Measurements from ENCODE around the gene DDX31. TPM values are rescaled to one million over a fixed set of nuclear protein-coding genes. Genes with fewer than 3 reads are reported as not detected.
"Not testable (repeated sequence)": the region's sequence is repeated elsewhere in the genome, so short reads cannot be mapped to it uniquely, and the experiment has no call there.

DDX31 gene
- polyA plus RNA-seq = 12.3 TPM
- long read RNA-seq, donor 1 = 0 reads
- long read RNA-seq, donor 2 = 0 reads
- long read RNA-seq, donor 3 = 0 reads
- long read RNA-seq, donor 4 = 0 reads
- long read RNA-seq, donor 5, full-length matches to known transcripts = 1 of 1 reads
- long read RNA-seq, donor 5, partial matches to known transcripts = 0 of 1 reads
- long read RNA-seq, donor 5, other reads (novel, unspliced or antisense) = 0 of 1 reads
- long read RNA-seq, donor 6, full-length matches to known transcripts = 1 of 1 reads
- long read RNA-seq, donor 6, partial matches to known transcripts = 0 of 1 reads
- long read RNA-seq, donor 6, other reads (novel, unspliced or antisense) = 0 of 1 reads
- long read RNA-seq, donor 7, partial matches to known transcripts = 0 of 5 reads
- long read RNA-seq, donor 7, other reads (novel, unspliced or antisense) = 5 of 5 reads
- long read RNA-seq, donor 8, full-length matches to known transcripts = 1 of 1 reads
- long read RNA-seq, donor 8, partial matches to known transcripts = 0 of 1 reads
- long read RNA-seq, donor 8, other reads (novel, unspliced or antisense) = 0 of 1 reads
- long read RNA-seq, donor 9, full-length matches to known transcripts = 2 of 2 reads
- long read RNA-seq, donor 9, partial matches to known transcripts = 0 of 2 reads
- long read RNA-seq, donor 9, other reads (novel, unspliced or antisense) = 0 of 2 reads
- long read RNA-seq, donor 10, full-length matches to known transcripts = 1 of 1 reads
- long read RNA-seq, donor 10, partial matches to known transcripts = 0 of 1 reads
- long read RNA-seq, donor 10, other reads (novel, unspliced or antisense) = 0 of 1 reads
- long read RNA-seq, donor 11, full-length matches to known transcripts = 1 of 1 reads
- long read RNA-seq, donor 11, partial matches to known transcripts = 0 of 1 reads
- long read RNA-seq, donor 11, other reads (novel, unspliced or antisense) = 0 of 1 reads

DNA sequence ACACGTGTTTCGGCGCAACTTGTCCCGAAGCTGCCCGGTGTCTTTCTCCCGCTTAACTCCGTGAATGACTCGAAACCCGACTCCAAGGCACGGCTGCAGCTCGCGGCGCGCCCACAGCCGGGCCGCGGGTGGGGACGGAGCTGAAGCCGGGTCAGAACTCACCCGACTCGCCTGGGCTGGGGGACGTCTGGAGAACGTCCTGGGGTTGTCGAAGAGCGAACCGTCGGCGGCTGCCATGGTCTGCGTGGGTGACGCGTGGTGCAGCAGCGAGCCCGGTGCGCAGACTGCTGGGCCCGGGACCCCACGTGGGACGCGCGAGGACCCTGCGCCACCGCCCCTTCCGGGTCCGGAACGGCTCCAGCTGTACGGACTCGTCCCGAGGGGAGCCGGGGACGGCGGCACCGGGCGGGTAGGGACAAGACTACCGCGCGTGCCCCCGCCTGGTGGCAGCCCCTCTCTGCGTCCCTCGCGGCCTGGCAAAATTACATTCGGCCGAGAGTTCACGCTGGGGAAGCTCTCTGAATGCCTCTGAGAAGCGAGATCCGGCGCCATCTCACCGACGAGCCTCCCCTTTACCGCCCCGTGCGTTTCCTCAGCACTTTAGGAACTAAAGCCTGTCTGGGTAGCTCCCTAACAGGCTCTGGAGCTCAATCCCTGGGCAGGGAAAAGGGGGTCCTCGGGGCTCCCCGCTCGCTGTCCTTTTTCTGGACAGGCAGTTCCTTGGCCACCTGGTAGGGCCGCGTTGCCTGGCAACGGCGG lies at the start of gene DDX31:
Gene DDX31 (minus strand): TSS at position 286 of the 759 bp plus-strand sequence. CDS start 49 bp downstream, at position 237.
- WGBS (ENCODE audit: insufficient coverage, low lambda C conversion rate) = no CpG with 5 or more reads among the region's 77 CpGs
- peak within 1 kb of the TSS; percentile 100 for H3K27ac ChIP-seq (ENCODE audit: low read length)
- H3K4me1 ChIP-seq (ENCODE audit: control insufficient read depth, insufficient read depth, low read length) = peaks cover 10% of the 10 kb centered on the region
- peaks cover 2% of the 10 kb centered on the region for H3K36me3 ChIP-seq (ENCODE audit: control insufficient read depth, insufficient read depth, low read length)
- H3K4me3 ChIP-seq (ENCODE audit: low read length) = peak within 1 kb of the TSS; percentile 100
- H3K27me3 ChIP-seq (ENCODE audit: control insufficient read depth, insufficient read depth, low read length) = no peaks in the 10 kb centered on the region
- DNase-seq = peak; percentile 77 to 89
- H3K9me3 ChIP-seq (ENCODE audit: control insufficient read depth, low read depth, low read length) = no peaks in the 10 kb centered on the region

DNA sequence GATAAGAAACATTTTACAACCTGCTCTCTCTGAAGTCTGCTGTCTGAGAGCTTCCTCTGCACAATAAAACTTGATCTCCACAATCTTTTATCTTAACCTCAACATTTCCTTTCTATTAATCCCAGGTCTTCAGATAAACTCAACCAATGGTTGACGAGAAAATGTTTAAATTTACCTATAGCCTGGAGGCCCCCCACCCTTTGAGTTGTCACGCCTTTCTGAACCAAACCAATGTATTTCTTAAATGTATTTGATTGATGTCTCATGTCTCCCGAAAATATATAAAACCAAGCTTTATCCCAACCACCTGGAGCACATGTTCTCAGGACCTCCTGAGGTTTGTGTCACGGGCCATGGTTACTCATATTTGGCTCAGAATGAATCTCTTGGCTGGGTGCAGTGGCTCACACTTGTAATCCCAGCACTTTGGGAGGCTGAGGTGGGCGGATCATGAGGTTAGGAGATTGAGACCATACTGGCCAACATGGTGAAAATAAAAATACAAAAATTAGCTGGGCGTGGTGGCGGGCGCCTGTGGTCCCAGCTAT lies 48.7 kb upstream of the DDX31 start:
- H3K27ac ChIP-seq (ENCODE audit: low read length); H3K9me3 ChIP-seq (ENCODE audit: control insufficient read depth, low read depth, low read length); H3K4me1 ChIP-seq (ENCODE audit: control insufficient read depth, insufficient read depth, low read length); H3K4me3 ChIP-seq (ENCODE audit: low read length); DNase-seq; H3K36me3 ChIP-seq (ENCODE audit: control insufficient read depth, insufficient read depth, low read length); H3K27me3 ChIP-seq (ENCODE audit: control insufficient read depth, insufficient read depth, low read length): not testable (repeated sequence)
- WGBS (ENCODE audit: insufficient coverage, low lambda C conversion rate) = no CpG with 5 or more reads among the region's 8 CpGs

- Histone ChIP-seq H3K4me1 (ENCODE audit: control insufficient read depth, insufficient read depth, low read length) (no peaks in the 10 kb centered on the region), H3K36me3 (ENCODE audit: control insufficient read depth, insufficient read depth, low read length) (no peaks in the 10 kb centered on the region), H3K27ac (ENCODE audit: low read length) (no peak overlapping the region), H3K4me3 (ENCODE audit: low read length) (no peak overlapping the region), H3K27me3 (ENCODE audit: control insufficient read depth, insufficient read depth, low read length) (peaks cover 3% of the 10 kb centered on the region), H3K9me3 (ENCODE audit: control insufficient read depth, low read depth, low read length) (no peaks in the 10 kb centered on the region)
- DNase-seq = no peak
- no CpG with 5 or more reads among the region's 13 CpGs for WGBS (ENCODE audit: insufficient coverage, low lambda C conversion rate)
Observed at GRCh38 chr9:132717326-132717945, 47.7 kb upstream of the DDX31 start.

- no peaks in the 10 kb centered on the region for H3K36me3 ChIP-seq (ENCODE audit: control insufficient read depth, insufficient read depth, low read length)
- WGBS (ENCODE audit: insufficient coverage, low lambda C conversion rate) = no CpG with 5 or more reads among the region's 4 CpGs
- H3K4me3 ChIP-seq (ENCODE audit: low read length) = no peak overlapping the region
- peaks cover 3% of the 10 kb centered on the region for H3K27me3 ChIP-seq (ENCODE audit: control insufficient read depth, insufficient read depth, low read length)
- DNase-seq = no peak
- H3K9me3 ChIP-seq (ENCODE audit: control insufficient read depth, low read depth, low read length) = no peaks in the 10 kb centered on the region
- no peaks in the 10 kb centered on the region for H3K4me1 ChIP-seq (ENCODE audit: control insufficient read depth, insufficient read depth, low read length)
- H3K27ac ChIP-seq (ENCODE audit: low read length) = no peak overlapping the region
Observed at GRCh38 chr9:132716007-132716406, 46.2 kb upstream of the DDX31 start.

- H3K4me3 ChIP-seq (ENCODE audit: low read length) = no peak overlapping the region
- DNase-seq = no peak
- no peaks in the 10 kb centered on the region for H3K4me1 ChIP-seq (ENCODE audit: control insufficient read depth, insufficient read depth, low read length)
- H3K27me3 ChIP-seq (ENCODE audit: control insufficient read depth, insufficient read depth, low read length) = peaks cover 3% of the 10 kb centered on the region
- H3K9me3 ChIP-seq (ENCODE audit: control insufficient read depth, low read depth, low read length) = no peaks in the 10 kb centered on the region
- H3K27ac ChIP-seq (ENCODE audit: low read length) = no peak overlapping the region
- H3K36me3 ChIP-seq (ENCODE audit: control insufficient read depth, insufficient read depth, low read length) = no peaks in the 10 kb centered on the region
- WGBS (ENCODE audit: insufficient coverage, low lambda C conversion rate) = no CpG with 5 or more reads among the region's 5 CpGs
Observed at GRCh38 chr9:132712753-132713152, 43.0 kb upstream of the DDX31 start.

DNA sequence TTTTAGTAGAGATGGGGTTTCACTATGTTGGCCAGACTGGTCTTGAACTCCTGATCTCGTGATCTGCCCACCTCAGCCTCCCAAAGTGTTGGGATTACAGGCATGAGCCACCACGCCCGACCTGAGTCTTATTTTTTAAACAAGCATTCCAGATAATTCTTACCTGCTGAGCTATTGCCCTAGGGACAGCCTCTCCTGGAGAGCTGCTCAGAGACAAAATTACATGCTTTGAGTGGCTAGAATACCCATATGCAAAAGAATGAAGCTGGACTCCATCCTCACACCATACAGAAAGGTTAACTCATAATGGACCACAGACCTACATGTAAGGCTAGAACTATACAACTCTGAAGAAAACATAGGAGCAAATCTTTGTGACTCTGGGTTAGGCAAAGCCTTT lies 42.1 kb upstream of the DDX31 start:
- Histone ChIP-seq H3K4me1 (ENCODE audit: control insufficient read depth, insufficient read depth, low read length) (no peaks in the 10 kb centered on the region), H3K27ac (ENCODE audit: low read length) (no peak overlapping the region), H3K4me3 (ENCODE audit: low read length) (no peak overlapping the region), H3K9me3 (ENCODE audit: control insufficient read depth, low read depth, low read length) (no peaks in the 10 kb centered on the region), H3K36me3 (ENCODE audit: control insufficient read depth, insufficient read depth, low read length) (no peaks in the 10 kb centered on the region), H3K27me3 (ENCODE audit: control insufficient read depth, insufficient read depth, low read length) (no peaks in the 10 kb centered on the region)
- no peak for DNase-seq
- WGBS (ENCODE audit: insufficient coverage, low lambda C conversion rate) = no CpG with 5 or more reads among the region's 3 CpGs

GRCh38 chr9:132711152-132711551 lies 41.4 kb upstream of the DDX31 start:
- H3K4me3 ChIP-seq (ENCODE audit: low read length); H3K27me3 ChIP-seq (ENCODE audit: control insufficient read depth, insufficient read depth, low read length); H3K4me1 ChIP-seq (ENCODE audit: control insufficient read depth, insufficient read depth, low read length); H3K36me3 ChIP-seq (ENCODE audit: control insufficient read depth, insufficient read depth, low read length); DNase-seq; H3K9me3 ChIP-seq (ENCODE audit: control insufficient read depth, low read depth, low read length); H3K27ac ChIP-seq (ENCODE audit: low read length): not testable (repeated sequence)
- WGBS (ENCODE audit: insufficient coverage, low lambda C conversion rate) = 100% methylated on average over 3 of the region's 5 CpGs

DNA sequence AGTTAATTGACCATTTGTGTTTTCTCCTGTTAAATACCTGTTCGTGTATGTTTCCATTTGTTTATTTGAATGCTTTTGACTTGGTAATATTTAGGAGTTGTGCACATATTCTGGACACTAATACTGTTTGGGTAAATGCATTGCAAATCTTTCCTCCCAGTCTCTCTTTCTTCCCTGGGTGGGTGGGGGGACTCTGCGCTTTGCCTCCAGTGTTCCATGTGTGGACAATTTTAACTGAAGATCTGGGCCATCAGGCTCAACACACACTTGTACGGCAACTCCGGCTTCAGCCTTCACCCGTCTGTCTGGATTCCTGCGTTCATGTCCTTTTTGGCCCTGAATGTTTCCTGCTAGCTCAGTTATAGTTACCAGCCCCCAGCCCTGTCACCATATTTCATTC lies 40.5 kb upstream of the DDX31 start:
- no peak for DNase-seq
- H3K27me3 ChIP-seq (ENCODE audit: control insufficient read depth, insufficient read depth, low read length) = no peaks in the 10 kb centered on the region
- no peaks in the 10 kb centered on the region for H3K36me3 ChIP-seq (ENCODE audit: control insufficient read depth, insufficient read depth, low read length)
- H3K4me3 ChIP-seq (ENCODE audit: low read length) = no peak overlapping the region
- no peak overlapping the region for H3K27ac ChIP-seq (ENCODE audit: low read length)
- H3K9me3 ChIP-seq (ENCODE audit: control insufficient read depth, low read depth, low read length) = no peaks in the 10 kb centered on the region
- no peaks in the 10 kb centered on the region for H3K4me1 ChIP-seq (ENCODE audit: control insufficient read depth, insufficient read depth, low read length)
- WGBS (ENCODE audit: insufficient coverage, low lambda C conversion rate) = no CpG with 5 or more reads among the region's 6 CpGs

DNA sequence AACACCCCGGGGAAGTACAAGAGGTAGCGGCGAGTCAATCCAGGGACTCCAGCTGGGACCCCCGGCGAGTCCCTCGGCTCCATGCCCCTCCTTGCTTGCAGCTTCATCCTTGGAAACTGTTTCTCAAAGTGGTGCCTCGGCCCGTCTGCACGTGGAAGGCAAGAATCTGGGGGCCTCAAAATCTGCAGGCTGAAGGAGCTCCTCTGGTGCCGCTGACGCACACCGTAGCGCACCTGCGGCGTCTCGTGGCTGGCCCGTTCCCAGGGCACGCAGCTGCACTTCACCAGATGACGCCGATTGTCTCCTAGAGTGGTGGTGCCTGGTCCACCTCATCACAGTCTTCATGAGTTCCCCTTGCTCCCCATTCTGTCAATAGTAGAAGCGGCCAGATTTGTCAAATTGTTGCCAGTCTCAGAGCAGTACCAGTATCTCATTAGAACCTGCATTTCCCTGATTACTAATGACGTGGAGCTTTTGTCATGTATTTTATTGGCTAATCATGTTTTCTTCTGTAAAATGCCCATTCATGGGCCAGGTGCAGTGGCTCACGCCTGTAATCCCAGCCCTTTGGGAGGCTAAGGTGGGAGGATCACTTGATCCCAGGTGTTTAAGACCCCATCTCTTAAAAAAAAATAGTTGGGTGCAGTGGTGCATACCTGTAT lies 39.1 kb upstream of the DDX31 start:
- no CpG with 5 or more reads among the region's 23 CpGs for WGBS (ENCODE audit: insufficient coverage, low lambda C conversion rate)
- no peak overlapping the region for H3K4me3 ChIP-seq (ENCODE audit: low read length)
- no peak overlapping the region for H3K27ac ChIP-seq (ENCODE audit: low read length)
- no peaks in the 10 kb centered on the region for H3K4me1 ChIP-seq (ENCODE audit: control insufficient read depth, insufficient read depth, low read length)
- no peaks in the 10 kb centered on the region for H3K27me3 ChIP-seq (ENCODE audit: control insufficient read depth, insufficient read depth, low read length)
- no peaks in the 10 kb centered on the region for H3K9me3 ChIP-seq (ENCODE audit: control insufficient read depth, low read depth, low read length)
- no peaks in the 10 kb centered on the region for H3K36me3 ChIP-seq (ENCODE audit: control insufficient read depth, insufficient read depth, low read length)
- DNase-seq = no peak
